Stimulated activated CD4-positive, alpha-beta T cell treated with anti-CD3 and anti-CD28 coated beads, Interleukin-1b, Interleukin-23, amount 100 ng/mL, for 1 hour (primary cell): Measurements from ENCODE around the gene OR8U1.
"Not testable (repeated sequence)": the region's sequence is repeated elsewhere in the genome, so short reads cannot be mapped to it uniquely, and the experiment has no call there.

Source experiments
- DNase-seq, 2 donors: peaks; one replicate each; pipeline ENCODE4 v3.0.0-alpha.2; 2020; ENCODE audit warnings: low read depth in 2 of 2

OR8U1 gene

DNA sequence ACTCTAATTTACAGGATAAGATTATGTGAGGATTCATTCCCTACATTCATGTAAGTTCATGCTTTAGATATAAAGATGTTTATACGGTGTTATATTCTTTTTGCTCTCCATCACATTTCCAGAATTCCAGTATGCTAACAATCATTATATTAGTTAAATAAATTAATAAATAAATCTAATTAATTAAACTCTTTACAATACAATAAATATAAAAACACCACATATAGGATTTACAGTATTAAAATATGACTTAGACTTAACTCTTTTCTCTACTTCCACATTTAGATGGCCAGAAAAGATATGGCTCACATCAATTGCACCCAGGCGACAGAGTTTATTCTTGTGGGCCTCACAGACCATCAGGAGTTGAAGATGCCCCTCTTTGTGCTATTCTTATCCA lies at the start of gene OR8U1:
TSS of gene OR8U1 (plus strand) at position 301 of the 400 bp plus-strand sequence. CDS start at position 301, 0 bp downstream.
- DNase-seq, result no peak

- DNase-seq, result no peak
These were observed 43.4 kb upstream of the OR8U1 start for GRCh38 chr11:56331861-56332491.

- DNase-seq, result no peak
These were observed 42.3 kb upstream of the OR8U1 start for GRCh38 chr11:56333156-56333555.

- DNase-seq, result no peak
These were observed 35.1 kb upstream of the OR8U1 start for GRCh38 chr11:56340289-56340688.

DNA sequence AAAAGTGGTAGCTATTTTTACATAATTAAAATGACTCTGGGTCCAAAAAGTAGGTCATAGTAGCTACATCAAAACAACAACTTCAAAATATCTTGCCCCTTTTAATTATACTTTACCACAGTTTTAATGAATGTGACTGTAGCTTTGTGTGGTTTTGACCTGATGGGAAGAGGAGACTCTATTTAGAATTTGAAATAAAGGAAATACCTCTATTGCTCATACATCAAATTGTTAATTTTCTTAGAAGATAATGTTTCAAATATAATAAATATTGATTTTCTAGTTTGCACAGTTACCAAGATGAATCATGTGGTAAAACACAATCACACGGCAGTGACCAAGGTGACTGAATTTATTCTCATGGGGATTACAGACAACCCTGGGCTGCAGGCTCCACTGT lies 29.7 kb upstream of the OR8U1 start, which contains the start of gene OR8K1:
TSS of gene OR8K1 (plus strand) at position 301 of the 400 bp plus-strand sequence. CDS start at position 301, 0 bp downstream.
- no peak for DNase-seq

DNA sequence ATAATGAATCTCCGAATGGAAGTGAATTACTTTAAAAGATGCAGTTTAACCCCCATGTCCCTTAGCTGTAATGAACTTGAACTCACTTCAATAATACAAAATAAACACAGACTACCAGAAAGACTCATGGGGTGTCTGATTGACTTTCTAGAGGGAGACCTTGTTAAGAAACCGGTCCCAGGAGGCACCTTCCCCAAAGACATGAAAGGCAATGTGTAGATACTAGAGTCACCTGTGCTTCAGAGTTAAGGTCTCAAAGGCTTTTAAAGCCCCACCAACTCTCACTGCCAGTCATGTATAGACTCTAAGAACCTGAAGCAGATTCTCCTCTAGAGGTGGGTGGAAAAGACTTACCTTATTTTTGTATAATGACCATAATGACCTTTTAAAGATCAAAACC lies 21.4 kb upstream of the OR8U1 start, which contains the start of gene OR8J1:
TSS of gene OR8J1 (plus strand) at position 301 of the 400 bp plus-strand sequence. CDS start 5,956 bp downstream, outside the sequence.
- DNase-seq, result no peak

DNA sequence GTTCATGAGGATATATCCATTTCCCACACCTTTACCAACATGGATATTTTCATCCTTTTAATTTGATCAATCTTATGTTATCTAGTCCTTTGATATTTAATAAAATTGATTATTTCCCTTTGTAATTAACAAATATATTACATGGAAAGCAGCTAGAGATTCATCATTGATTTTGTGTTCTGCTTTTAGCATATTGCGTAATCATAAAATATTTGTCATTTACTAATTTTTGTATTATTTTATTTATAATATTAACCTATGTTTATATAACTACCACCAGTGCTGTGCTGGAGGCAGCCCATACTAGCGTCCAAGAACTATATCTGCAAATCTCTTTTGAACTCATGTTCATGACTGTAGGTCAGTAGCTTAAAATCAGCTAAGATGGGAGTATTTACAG lies 4.7 kb downstream of the OR8U1 start:
- DNase-seq, result no peak

DNA sequence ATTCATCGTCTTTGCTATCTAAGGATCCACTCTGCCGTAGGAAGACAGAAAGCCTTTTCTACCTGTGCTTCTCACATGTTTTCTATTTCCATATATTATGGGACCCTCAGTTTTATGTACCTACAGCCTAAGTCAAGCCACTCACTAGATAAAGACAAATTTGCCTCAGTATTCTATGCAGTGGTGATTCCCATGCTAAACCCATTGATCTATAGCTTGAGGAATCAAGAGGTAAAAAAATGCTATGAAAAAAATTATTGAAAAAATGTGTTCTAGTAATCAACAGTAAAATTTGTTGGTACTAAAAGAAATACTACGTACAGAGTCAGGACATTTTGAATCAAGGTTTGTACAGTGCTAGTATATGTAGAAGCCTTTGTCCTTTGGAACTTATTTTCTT lies 19.0 kb downstream of the OR8U1 start:
- DNase-seq, result no peak

DNA sequence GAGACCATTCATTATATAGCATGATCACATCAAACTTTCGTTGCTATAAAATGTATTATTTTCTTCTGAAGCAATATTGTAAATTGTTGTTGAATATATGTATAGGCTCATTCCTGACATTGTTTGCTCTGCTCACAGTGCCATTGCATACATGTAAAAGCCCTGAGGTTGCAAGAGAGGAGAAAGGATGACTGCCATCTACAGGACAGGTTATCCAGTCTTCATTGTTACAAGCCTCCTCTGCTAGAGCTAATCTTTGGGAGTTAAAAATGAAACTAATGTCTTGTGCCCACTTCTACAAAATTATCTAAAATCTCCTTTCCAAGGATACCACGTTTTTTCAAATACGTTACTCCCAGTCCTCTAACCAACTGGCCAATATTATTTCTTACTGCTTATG lies 20.6 kb downstream of the OR8U1 start:
- no peak for DNase-seq

GRCh38 chr11:56401858-56402461 lies 26.5 kb downstream of the OR8U1 start:
- DNase-seq, result not testable (repeated sequence)

GRCh38 chr11:56404393-56404792 lies 29.0 kb downstream of the OR8U1 start:
- no peak for DNase-seq

- no peak for DNase-seq
These were observed 35.4 kb downstream of the OR8U1 start for GRCh38 chr11:56410801-56411200.

- DNase-seq, result no peak
These were observed 37.0 kb downstream of the OR8U1 start, which contains the start of gene OR5AL1 for GRCh38 chr11:56412396-56412795. TSS of gene OR5AL1 (plus strand) at chr11:56412696.
